GM21381 (cell line): ENCODE results near the gene MCC.
"Not testable (repeated sequence)": the region's sequence is repeated elsewhere in the genome, so short reads cannot be mapped to it uniquely, and the experiment has no call there.

ENCODE experiments used
- ATAC-seq: cut with Tn5 transposase; IDR thresholded peaks from one replicate; pipeline ENCODE4 v1.9.1; 2021; ENCODE audit warnings: mild to moderate bottlenecking, moderate library complexity; ENCODE audit not compliant: unreplicated experiment

The MCC gene

DNA sequence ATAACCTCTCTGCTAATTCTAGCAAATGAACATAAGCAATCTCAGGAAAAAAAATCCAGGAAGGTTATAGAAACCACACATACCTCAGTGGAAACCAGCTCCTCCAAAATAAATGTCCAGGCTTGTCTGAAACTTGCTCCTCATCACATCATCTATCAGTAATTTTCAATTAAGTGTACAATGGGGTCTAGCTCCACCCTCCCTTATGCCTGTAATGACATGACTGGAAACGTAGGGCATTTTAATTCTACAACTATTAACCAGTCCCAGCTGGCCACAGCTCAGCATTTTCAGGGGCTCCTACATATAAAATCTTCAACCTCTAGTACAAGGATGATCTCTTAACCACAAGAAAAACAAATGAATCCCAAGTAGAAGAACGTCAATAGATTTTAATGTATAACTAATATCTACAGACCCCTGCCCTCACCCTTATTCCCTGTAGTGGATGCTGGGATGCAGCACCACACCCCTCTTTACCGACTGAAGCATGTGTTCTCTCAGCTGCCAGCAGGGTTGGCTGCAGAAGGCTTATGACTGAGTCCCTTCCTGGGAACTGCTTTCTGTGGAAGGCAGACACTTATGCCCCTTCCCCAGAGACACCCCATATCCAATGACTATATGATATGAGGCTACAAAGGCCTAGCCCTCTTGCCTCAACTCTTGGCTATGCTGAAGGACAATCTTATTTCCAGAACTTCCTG is 60.2 kb downstream of the MCC start:
- no peak for ATAC-seq

DNA sequence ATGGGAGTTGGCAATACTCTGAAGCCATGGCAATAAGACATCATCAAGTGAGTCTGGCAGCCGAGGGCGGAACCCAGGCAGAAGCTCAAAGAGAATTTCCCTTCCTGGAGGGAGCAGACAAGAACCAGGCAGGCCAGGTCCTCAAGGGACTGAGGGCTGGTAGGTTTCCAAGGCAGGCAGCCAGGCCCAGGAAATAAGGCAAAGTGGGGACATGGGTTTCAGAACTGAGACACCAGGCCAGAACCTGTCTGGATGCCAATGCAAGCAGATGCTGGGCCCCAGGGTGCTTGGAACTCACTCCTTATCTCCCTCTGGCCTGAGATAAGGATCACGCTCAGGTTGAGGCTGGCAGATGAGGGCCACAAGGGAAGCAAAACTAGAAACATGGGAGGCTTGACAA is 62.3 kb downstream of the MCC start:
- no peak for ATAC-seq

DNA sequence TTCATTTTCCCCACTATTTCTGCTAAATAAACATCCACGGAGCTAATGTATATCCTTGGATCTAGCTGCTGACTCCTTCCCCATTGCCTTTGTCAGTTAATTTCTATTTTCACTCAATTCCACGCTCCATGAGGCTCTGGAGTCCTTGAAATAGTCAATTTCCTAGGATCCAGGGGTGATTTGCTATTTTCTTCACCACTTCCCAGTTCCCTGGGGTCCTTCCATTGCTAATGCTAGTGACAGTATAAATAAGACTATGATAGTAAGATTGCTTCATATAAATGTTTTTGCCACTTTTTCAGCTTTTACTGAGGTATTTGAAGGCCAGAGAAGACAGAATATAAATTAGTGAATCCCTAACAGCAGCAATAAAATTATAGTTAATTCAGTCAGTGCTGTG is 66.6 kb downstream of the MCC start:
- no peak for ATAC-seq

DNA sequence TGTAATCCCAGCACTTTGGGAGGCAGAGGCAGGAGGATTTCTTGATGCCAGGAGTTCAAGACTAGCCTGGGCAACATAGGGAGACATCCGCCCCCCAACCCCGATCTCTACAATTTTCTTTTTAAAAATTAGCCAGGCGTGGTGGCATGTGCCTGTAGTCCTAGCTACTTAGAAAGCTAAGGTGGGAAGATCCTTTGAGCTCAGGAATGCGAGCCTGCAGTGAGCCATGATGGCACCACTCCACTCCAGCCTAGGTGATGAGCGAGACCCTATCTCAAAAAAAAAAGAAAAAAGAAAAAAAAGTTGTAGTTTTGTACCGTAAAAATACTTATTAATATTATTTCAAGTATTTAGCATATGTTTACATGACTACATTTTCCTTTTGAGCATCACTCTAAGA is 82.7 kb downstream of the MCC start:
- no peak for ATAC-seq

- ATAC-seq: no peak
Measured at GRCh38 chr5:113404269-113404668, 84.0 kb downstream of the MCC start.

DNA sequence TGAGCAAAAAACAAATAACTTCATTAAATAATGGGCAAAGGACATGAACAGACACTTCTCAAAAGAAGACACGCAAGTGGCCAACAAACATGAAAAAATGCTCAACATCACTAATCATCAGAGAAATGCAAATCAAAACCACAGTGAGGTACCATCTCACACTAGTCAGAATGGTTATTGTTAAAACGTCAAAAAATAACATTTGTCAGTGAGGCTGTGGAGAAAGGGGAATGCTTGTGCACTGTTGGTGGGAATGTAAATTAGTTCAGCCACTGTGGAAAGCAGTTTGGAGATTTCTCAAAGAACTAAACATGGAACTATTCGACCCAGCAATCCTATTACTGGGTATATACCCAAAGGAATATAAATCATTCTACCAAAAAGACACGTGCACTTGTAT is 90.3 kb downstream of the MCC start:
- ATAC-seq: not testable (repeated sequence)

DNA sequence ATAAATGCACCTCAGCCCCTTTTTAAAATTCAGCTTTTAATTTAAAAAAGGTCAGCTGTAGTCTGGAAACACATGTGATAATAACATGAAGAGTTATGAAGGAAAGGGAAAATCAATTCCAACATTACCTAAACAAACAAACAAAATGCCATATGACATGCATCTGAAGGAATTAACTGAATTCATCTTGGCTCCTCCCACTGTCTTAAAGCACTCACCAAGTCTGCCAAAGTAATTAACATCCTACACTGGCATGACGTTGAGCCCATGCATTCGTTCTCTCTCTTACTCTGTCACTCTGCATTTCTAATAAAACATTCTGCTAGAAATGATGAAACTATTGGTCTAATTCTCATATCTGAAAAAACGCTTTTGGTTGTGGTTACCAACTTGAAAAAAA is 91.2 kb downstream of the MCC start:
- ATAC-seq: no peak

DNA sequence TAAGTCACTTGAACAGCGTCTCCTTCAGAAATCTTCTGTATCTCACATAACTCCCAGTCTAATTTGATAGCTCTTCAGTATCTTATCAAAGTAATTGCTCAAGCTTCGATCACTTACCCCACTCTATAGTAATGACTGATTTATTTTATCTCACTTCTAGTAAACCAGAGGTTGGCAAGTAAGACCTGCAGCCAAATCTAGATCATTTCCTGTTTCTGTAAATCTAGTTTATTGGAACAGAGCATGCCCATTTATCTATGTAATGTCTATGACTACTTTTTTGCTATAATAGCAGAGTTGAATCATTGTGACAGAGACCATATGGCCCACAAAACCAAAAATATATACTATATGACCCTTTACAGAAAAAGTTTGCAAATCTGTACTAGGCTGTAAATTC is 93.6 kb downstream of the MCC start:
- no peak for ATAC-seq

GRCh38 chr5:113390224-113390623 is 98.0 kb downstream of the MCC start:
- ATAC-seq: no peak

DNA sequence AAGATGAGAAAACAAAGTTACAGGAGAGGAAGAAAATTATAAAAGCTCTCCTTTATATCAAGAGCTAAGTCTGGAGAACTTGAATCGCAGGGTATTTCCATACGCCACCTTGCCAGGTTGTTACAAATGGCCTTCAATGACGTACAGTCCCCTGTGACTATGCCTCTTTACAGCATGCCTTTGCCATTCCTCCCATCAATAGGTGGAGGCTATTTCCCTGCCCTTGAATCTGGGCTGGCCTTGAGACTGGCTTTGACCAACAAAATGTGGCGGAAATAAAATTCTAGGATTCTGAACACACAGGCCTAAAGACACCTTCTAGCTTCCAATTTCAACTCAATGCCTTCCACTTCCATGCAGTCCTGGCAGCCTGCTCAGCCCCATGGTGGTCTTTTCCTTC is 99.1 kb downstream of the MCC start:
- no peak for ATAC-seq

GRCh38 chr5:113387844-113388243 is 100.4 kb downstream of the MCC start:
- ATAC-seq: no peak

DNA sequence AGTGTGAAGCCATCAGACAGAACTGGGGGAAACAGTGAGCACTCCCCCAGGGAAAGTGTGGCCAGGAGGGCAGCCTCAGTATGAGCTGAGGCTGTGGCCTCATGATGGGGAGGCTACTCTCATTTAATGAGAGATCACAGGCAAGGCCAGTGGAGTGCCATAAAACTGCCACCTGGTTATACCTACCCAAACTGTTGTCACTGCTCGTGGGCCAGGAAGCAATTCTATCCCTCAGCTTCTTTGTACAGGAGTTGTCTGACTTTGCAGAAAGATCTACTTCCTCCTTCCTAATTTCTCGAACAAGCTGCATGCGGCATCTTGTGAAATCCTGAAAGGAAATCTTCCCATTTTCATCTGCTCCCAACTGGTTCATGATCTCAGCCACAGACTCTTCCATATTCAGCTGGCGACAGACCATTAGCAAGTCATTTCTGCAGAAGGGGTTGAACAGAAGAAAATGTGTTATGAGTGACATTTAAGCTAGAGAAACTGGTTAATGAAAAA is 103.4 kb downstream of the MCC start:
- no peak for ATAC-seq

- no peak for ATAC-seq
Measured at GRCh38 chr5:113382731-113383130, 105.5 kb downstream of the MCC start.

DNA sequence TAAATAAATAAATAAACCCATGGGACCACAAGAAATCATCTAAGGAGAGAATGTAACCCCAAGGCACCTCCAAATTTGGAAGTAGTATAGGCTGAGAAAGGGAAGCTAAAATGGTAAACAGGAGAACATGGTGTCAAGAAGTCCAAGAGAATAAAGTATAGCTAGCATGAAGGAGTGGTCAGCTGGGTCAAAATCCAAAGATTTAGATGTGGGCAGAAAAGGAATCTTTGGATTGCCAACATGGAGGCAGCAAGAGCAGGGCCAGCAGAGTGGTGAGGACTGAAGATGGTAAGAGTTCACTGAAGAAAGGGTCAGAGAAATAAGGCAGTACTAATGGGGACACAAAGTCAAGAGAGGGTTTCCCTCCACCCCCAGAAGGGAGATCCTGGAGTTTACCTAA is 106.5 kb downstream of the MCC start:
- no peak for ATAC-seq

GRCh38 chr5:113380807-113381326 is 107.4 kb downstream of the MCC start:
- no peak for ATAC-seq

GRCh38 chr5:113379936-113380806 is 108.1 kb downstream of the MCC start:
- ATAC-seq: no peak

DNA sequence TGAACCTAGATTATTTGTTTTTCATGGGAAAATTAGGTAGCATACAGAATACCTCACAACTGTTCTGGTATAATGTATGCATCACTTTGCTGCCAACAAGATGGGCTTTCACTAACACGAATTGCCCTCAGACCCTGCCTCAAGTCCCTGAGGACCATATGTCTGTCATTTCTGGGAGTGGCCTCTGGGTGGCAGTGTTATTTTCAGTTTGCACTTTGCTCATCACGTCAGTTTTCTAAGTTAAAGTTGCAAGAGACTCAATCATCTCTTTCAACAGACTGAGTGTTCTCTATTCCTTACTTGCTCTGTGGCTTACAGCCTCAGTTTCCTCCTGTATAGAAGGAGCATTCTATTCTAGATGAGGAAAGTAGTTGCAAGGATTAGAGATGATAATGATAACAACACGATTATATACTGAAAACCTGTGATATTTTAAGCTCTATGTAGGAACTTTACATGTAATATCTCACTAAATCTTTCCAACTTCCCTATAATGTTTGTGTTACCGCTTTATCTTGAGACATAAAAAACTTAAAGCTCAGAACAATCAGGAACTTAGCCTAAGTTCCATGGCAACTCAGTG is 109.2 kb downstream of the MCC start:
- peak; percentile 65 for ATAC-seq

GRCh38 chr5:113378514-113378913 is 109.7 kb downstream of the MCC start:
- no peak for ATAC-seq

DNA sequence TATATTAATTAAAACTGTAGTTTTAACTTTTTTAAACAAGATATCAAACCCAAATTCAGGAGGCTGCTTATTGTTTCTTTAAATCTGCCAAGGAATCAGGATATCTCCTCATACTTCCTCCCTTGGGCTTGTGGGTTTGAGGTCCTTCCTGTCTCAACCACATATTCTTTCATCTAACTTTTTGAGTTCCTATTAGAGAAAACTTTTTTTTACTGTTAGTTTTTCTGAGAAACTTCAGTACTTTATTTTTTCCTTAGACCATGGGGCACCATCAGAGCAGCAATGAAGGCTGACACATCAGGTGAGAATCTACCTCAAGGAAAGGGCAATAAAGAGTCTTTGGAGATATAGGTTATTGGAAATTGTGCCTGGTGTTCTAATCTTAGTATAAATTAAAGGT is 110.2 kb downstream of the MCC start:
- ATAC-seq: no peak

DNA sequence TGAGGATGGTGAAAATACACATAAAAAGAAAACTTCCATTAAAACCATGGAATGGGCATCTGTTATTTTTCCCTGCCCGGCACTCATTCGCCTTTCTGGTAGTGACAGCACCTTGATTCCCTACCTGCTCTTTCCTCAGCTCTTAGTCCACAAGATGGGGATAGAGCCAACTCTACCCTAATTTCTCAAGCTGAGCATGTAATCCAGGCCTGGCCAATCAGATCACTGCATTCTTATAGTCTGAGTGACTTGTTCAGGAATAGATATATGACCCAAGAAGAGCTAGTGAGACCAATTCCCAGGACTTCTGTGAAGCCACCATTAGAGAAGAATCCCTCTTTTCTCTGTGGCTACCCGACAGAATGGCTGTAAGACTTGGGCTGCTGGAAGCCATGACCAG is 111.6 kb downstream of the MCC start:
- ATAC-seq: no peak

GRCh38 chr5:113375480-113376060 is 112.7 kb downstream of the MCC start:
- no peak for ATAC-seq
